Activated CD4-positive, alpha-beta memory T cell treated with anti-CD3 and anti-CD28 coated beads for 36 hours (primary cell): Measurements from ENCODE around the gene NKAPL. TPM values are rescaled to one million over a fixed set of nuclear protein-coding genes. Genes with fewer than 3 reads are reported as not detected.

ENCODE experiments used
- CTCF ChIA-PET: fragments of 350-600 bp; sonication (Branson Sonifier 250); formaldehyde crosslinking; loops from one replicate; lab custom pipeline; 2021; ENCODE audit warnings: antibody characterized with exemption, inconsistent platforms; lab: Charles Lee
- POLR2A ChIA-PET: fragments of 350-600 bp; sonication (Branson Sonifier 250); formaldehyde crosslinking; loops from one replicate; lab custom pipeline; 2021; ENCODE audit warnings: antibody characterized with exemption; lab: Charles Lee
- DNase-seq: peaks from one replicate; pipeline ENCODE4 v3.0.0-alpha.2; 2020
- H3K27ac Mint-ChIP-seq: one replicate; pipeline ENCODE4 v1.8.0; 2021; ENCODE audit warnings: mixed read lengths
- H3K27me3 Mint-ChIP-seq: one replicate; pipeline ENCODE4 v1.8.0; 2021; ENCODE audit warnings: mixed read lengths
- H3K36me3 Mint-ChIP-seq: one replicate; pipeline ENCODE4 v1.8.0; 2021; ENCODE audit warnings: mixed read lengths
- H3K4me1 Mint-ChIP-seq: one replicate; pipeline ENCODE4 v1.8.0; 2021; ENCODE audit warnings: low read depth, mixed read lengths
- H3K4me3 Mint-ChIP-seq: one replicate; pipeline ENCODE4 v1.8.0; 2021; ENCODE audit warnings: mild to moderate bottlenecking, mixed read lengths
- H3K9me3 Mint-ChIP-seq: one replicate; pipeline ENCODE4 v1.8.0; 2021; ENCODE audit warnings: mixed read lengths
- intact Hi-C: fragments of 100-400 bp; cut with micrococcal nuclease; formaldehyde crosslinking; loops from one replicate; pipeline ENCODE4 v1.15.1; 2023
- total RNA-seq, 2 experiments: library from RNA; stranded (reverse); gene quantifications; one replicate each; pipeline ENCODE4 v1.2.3, GENCODE V29; 2021

Gene NKAPL
- total RNA-seq, 2 experiments from 2014 or later = not detected

DNA sequence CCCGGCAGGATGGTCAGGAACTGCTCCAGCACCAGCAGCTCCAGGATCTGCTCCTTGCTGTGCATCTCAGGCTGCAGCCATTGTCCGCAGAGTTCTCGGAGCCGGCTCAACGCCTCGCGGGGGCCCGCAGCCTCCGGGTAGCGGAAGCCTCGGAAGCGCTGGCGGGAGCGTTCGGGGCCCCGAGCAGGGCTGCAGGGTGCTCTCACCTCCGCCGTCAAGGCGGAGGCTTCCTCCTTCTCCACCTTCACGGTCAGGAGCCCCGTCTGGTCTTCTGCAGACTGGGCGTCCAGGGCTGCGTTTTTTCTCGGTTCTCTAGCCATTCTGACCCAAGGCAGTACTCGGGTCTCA, 7.5 kb upstream of the NKAPL start:
- H3K36me3 Mint-ChIP-seq = peaks cover 6% of the 10 kb centered on the region
- peaks cover 17% of the 10 kb centered on the region for H3K4me1 Mint-ChIP-seq

DNA sequence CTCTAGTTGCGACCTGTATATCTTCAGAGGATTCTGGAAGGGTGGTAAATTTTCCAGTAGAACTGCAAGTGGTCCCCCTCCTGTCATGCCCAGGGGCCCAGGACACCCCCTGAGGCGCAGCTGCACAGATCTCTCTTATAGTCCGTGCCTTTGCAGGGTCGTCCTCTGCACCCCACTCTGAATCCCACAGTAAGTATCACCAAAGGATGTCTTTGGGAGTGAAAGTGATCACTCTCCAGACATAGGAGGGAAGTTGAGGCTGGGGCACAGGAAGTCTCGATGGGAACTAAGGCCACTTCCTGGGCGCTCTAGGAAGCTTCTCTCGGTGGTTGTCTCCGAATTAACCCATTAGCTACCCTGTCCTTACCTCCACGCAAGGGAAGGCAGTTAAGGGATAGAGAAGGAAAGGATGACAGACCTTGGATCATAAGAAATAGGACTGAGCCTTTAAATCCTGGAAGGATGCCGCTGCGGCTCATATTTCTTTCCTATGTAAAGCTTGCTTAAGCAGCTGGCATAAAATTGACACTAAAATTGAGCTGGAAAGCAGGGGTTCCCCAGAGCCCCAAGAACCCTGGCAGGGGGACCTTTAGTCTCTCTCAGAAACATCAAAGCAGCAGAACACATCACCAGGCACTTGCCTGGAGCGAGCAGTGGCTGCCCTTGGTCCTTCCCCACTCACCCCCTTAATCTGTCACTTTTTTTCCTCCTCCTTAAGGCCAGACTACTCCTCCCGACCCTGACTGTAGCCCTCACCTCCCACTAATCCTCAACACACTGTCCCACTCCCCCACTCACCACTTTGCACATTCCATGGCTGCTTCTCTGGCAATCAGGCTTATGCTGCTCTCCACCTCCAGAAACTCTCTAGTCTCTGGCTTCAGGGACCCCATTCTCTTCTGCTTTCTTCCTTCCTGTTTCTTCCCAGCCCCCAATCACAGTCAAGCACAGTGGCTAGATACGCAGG, 6.8 kb upstream of the NKAPL start, which contains the start of gene ZKSCAN4:
Gene ZKSCAN4 (minus strand): TSS at position 261 of the 967 bp plus-strand sequence. CDS start 289 bp downstream, outside the sequence.
- CTCF ChIA-PET = interaction anchor here (0.8 to 1.0 kb wide), 4 partner anchors 15 to 104 kb away, joined by 3 to 10 read pairs (median 6); partner anchors contain the start of gene ZSCAN26
- POLR2A ChIA-PET = interaction anchor here (0.5 to 1.9 kb wide), 7 partner anchors 11 to 352 kb away, joined by 3 to 12 read pairs (median 4); partner anchors contain the start of genes PGBD1, ZKSCAN8, ZSCAN16 and ZSCAN26
- Mint-ChIP-seq H3K36me3 (peaks cover 6% of the 10 kb centered on the region), H3K4me1 (peaks cover 17% of the 10 kb centered on the region), H3K9me3 (no peaks in the 10 kb centered on the region), H3K27ac (peak within 1 kb of the TSS; percentile 73), H3K4me3 (peak within 1 kb of the TSS; percentile 98), H3K27me3 (no peaks in the 10 kb centered on the region)
- intact Hi-C loops = loop anchor here (1.0 to 5.0 kb wide), 4 partner anchors 15 to 170 kb away; partner anchors contain the start of genes ZKSCAN8, ZNF165, ZSCAN12 and ZSCAN26
- peak; percentile 84 for DNase-seq

More for the DNA sequence above, 7.5 kb upstream of the NKAPL start:
- peak overlapping the region; percentile 73 for H3K27ac Mint-ChIP-seq
- intact Hi-C loops = loop anchor here (1.0 to 5.0 kb wide), 4 partner anchors 16 to 169 kb away; partner anchors contain the start of genes ZKSCAN8, ZNF165, ZSCAN12 and ZSCAN26
- CTCF ChIA-PET = interaction anchor here (0.7 to 1.0 kb wide), 2 partner anchors 15 to 105 kb away, joined by 3 to 10 read pairs; partner anchors contain the start of gene ZSCAN26
- no peaks in the 10 kb centered on the region for H3K27me3 Mint-ChIP-seq
- POLR2A ChIA-PET = interaction anchor here (0.8 to 1.9 kb wide), 3 partner anchors 12 to 111 kb away, joined by 3 to 12 read pairs (median 7); partner anchors contain the start of genes ZKSCAN8 and ZSCAN26
- H3K4me3 Mint-ChIP-seq = peak overlapping the region; percentile 98
- peak; percentile 52 for DNase-seq
- no peaks in the 10 kb centered on the region for H3K9me3 Mint-ChIP-seq

- DNase-seq = peak; percentile 43
- H3K4me3 Mint-ChIP-seq = no peak overlapping the region
- H3K9me3 Mint-ChIP-seq = no peaks in the 10 kb centered on the region
- no peaks in the 10 kb centered on the region for H3K27me3 Mint-ChIP-seq
- POLR2A ChIA-PET = interaction anchor here (1.4 kb wide), 1 partner anchor 13 kb away, joined by 5 read pairs; the partner anchor contains the start of gene ZSCAN26
- peaks cover 24% of the 10 kb centered on the region for H3K4me1 Mint-ChIP-seq
- H3K27ac Mint-ChIP-seq = no peak overlapping the region
- peaks cover 7% of the 10 kb centered on the region for H3K36me3 Mint-ChIP-seq
- CTCF ChIA-PET = no interaction called here
- intact Hi-C loops = loop anchor here (5.0 kb wide), 1 partner anchor 172 kb away; the partner anchor contains the start of gene ZNF165
Observed at GRCh38 chr6:28254121-28254519, 5.0 kb upstream of the NKAPL start.

GRCh38 chr6:28257042-28257441, 2.1 kb upstream of the NKAPL start:
- ChIA-PET POLR2A (no interaction called here), CTCF (no interaction called here)
- H3K4me1 Mint-ChIP-seq = peaks cover 14% of the 10 kb centered on the region
- DNase-seq = no peak
- peaks cover 7% of the 10 kb centered on the region for H3K36me3 Mint-ChIP-seq
- no peak overlapping the region for H3K4me3 Mint-ChIP-seq
- no peak overlapping the region for H3K27ac Mint-ChIP-seq
- peaks cover 4% of the 10 kb centered on the region for H3K27me3 Mint-ChIP-seq
- H3K9me3 Mint-ChIP-seq = no peaks in the 10 kb centered on the region
- intact Hi-C loops = no loop called here

DNA sequence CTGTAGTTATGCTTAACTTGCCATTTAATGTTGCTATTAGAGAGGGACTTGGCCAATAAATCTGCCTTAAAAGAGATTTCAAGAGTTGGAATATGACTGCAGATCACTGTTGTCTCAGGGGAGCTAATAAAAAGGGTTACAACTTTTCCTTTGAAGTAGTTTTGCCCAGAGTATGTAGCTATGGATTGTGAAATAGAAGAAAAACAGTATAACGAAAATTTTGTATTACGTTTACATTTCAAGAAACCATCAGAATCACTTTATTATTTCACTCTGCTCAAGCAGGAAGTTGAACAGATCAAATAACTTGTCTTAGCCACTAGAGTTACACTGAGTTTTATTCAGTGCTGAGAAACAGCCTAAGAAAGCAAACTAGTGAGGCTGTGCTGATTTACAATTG, 4.8 kb downstream of the NKAPL start:
- Mint-ChIP-seq H3K4me1 (peaks cover 16% of the 10 kb centered on the region), H3K27me3 (peaks cover 4% of the 10 kb centered on the region), H3K27ac (no peak overlapping the region), H3K4me3 (no peak overlapping the region), H3K9me3 (no peaks in the 10 kb centered on the region), H3K36me3 (peaks cover under 1% of the 10 kb centered on the region)
- DNase-seq = no peak
- CTCF ChIA-PET = interaction anchor here (1.0 kb wide), 1 partner anchor 92 kb away, joined by 4 read pairs; no protein-coding TSS in a partner anchor
- intact Hi-C loops = no loop called here
- POLR2A ChIA-PET = interaction anchor here (0.7 to 1.4 kb wide), 2 partner anchors 12 to 60 kb away, joined by 3 read pairs; partner anchors contain the start of gene ZKSCAN4

- intact Hi-C loops = loop anchor here (5.0 kb wide), 4 partner anchors 53 to 183 kb away; partner anchors contain the start of genes ZNF165, ZSCAN12 and ZSCAN31
- ChIA-PET CTCF (no interaction called here), POLR2A (no interaction called here)
- no peak for DNase-seq
- Mint-ChIP-seq H3K27me3 (no peaks in the 10 kb centered on the region), H3K4me1 (peaks cover 23% of the 10 kb centered on the region), H3K9me3 (no peaks in the 10 kb centered on the region), H3K36me3 (peaks cover 2% of the 10 kb centered on the region), H3K4me3 (no peak overlapping the region), H3K27ac (no peak overlapping the region)
Observed at GRCh38 chr6:28264834-28265401, 5.8 kb downstream of the NKAPL start.

- DNase-seq = no peak
- intact Hi-C loops = loop anchor here (5.0 kb wide), 4 partner anchors 54 to 184 kb away; partner anchors contain the start of genes ZNF165, ZSCAN12 and ZSCAN31
- ChIA-PET CTCF (interaction anchor here (0.7 to 2.4 kb wide), 4 partner anchors 14 to 89 kb away, joined by 3 to 13 read pairs (median 6); partner anchors contain the start of gene ZKSCAN4), POLR2A (interaction anchor here (0.8 to 2.0 kb wide), 9 partner anchors 13 to 401 kb away, joined by 3 to 12 read pairs (median 5); partner anchors contain the start of genes ZKSCAN4 and ZSCAN31)
- no peaks in the 10 kb centered on the region for H3K27me3 Mint-ChIP-seq
- no peak overlapping the region for H3K4me3 Mint-ChIP-seq
- peaks cover 36% of the 10 kb centered on the region for H3K4me1 Mint-ChIP-seq
- no peaks in the 10 kb centered on the region for H3K9me3 Mint-ChIP-seq
- no peak overlapping the region for H3K27ac Mint-ChIP-seq
- peaks cover 2% of the 10 kb centered on the region for H3K36me3 Mint-ChIP-seq
Observed at GRCh38 chr6:28266563-28266961, 7.5 kb downstream of the NKAPL start.

DNA sequence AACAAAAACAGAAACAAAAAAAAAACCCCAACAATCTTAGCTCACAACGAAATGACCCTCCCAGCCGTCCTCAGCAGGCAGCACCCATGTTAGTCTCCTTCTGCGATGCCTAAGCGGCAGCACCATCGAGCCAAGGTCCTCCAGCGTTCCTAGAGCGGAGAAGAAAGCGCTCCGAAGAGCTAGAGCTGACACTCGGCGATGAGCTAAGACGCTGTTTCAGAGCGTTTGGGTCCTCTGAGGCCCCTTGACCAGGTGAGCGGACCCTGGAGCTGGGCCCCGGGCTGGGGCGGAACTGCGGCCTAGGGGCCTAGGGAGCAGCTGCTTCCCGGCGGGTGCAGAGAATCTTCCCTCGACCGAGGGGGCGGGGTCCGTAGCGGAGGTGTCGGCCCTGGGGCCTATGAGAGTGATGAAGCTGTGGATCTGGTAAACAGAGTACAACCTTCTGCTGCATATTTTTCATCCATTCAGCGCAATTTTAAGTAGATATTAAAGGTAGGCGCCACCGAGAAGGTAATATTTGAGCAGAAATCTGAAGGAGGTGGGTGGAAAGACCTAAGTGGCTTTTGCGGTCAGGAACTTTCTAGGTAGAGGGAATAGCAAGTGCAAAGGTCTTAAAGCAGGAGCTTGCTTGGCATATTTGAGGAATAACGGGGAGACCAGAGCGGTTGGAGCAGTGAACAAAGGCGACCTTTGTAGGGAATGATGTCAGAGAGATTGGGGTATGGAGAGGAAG, 8.0 kb downstream of the NKAPL start, which contains the start of gene ZSCAN26:
Gene ZSCAN26 (plus strand): TSS at position 182 of the 733 bp plus-strand sequence. CDS start 4,777 bp downstream, outside the sequence.
- Mint-ChIP-seq H3K36me3 (peaks cover 7% of the 10 kb centered on the region), H3K4me3 (no peak within 1 kb of the TSS), H3K4me1 (peaks cover 36% of the 10 kb centered on the region), H3K27ac (no peak within 1 kb of the TSS), H3K27me3 (no peaks in the 10 kb centered on the region), H3K9me3 (no peaks in the 10 kb centered on the region)
- CTCF ChIA-PET = interaction anchor here (0.7 to 2.4 kb wide), 5 partner anchors 15 to 89 kb away, joined by 3 to 13 read pairs (median 3); partner anchors contain the start of gene ZKSCAN4
- POLR2A ChIA-PET = interaction anchor here (0.8 to 2.0 kb wide), 9 partner anchors 13 to 401 kb away, joined by 3 to 12 read pairs (median 5); partner anchors contain the start of genes ZKSCAN4 and ZSCAN31
- DNase-seq = peak; percentile 89
- intact Hi-C loops = loop anchor here (1.0 to 5.0 kb wide), 7 partner anchors 14 to 185 kb away; partner anchors contain the start of genes PGBD1, ZKSCAN4, ZNF165 and ZSCAN12

- no peak for DNase-seq
- Mint-ChIP-seq H3K9me3 (no peaks in the 10 kb centered on the region), H3K36me3 (peaks cover 13% of the 10 kb centered on the region), H3K27ac (no peak overlapping the region), H3K4me3 (no peak overlapping the region), H3K4me1 (peaks cover 36% of the 10 kb centered on the region), H3K27me3 (no peaks in the 10 kb centered on the region)
- POLR2A ChIA-PET = interaction anchor here (1.1 to 2.0 kb wide), 6 partner anchors 14 to 402 kb away, joined by 3 to 12 read pairs (median 6); partner anchors contain the start of genes ZKSCAN4 and ZSCAN31
- CTCF ChIA-PET = interaction anchor here (1.0 to 2.4 kb wide), 3 partner anchors 15 to 88 kb away, joined by 3 to 13 read pairs (median 10); partner anchors contain the start of gene ZKSCAN4
- intact Hi-C loops = loop anchor here (1.0 to 5.0 kb wide), 7 partner anchors 14 to 185 kb away; partner anchors contain the start of genes PGBD1, ZKSCAN4, ZNF165 and ZSCAN12
Observed at GRCh38 chr6:28267695-28268059, 8.6 kb downstream of the NKAPL start.

- H3K9me3 Mint-ChIP-seq = no peaks in the 10 kb centered on the region
- peak overlapping the region; percentile 80 for H3K27ac Mint-ChIP-seq
- peak; percentile 23 for DNase-seq
- intact Hi-C loops = loop anchor here (5.0 kb wide), 4 partner anchors 57 to 187 kb away; partner anchors contain the start of genes ZNF165, ZSCAN12 and ZSCAN31
- peaks cover 36% of the 10 kb centered on the region for H3K4me1 Mint-ChIP-seq
- H3K4me3 Mint-ChIP-seq = no peak overlapping the region
- peaks cover 20% of the 10 kb centered on the region for H3K36me3 Mint-ChIP-seq
- H3K27me3 Mint-ChIP-seq = no peaks in the 10 kb centered on the region
- CTCF ChIA-PET = interaction anchor here (1.3 kb wide), 1 partner anchor 12 kb away, joined by 4 read pairs; the partner anchor contains the start of gene PGBD1
- POLR2A ChIA-PET = interaction anchor here (1.9 kb wide), 1 partner anchor 17 kb away, joined by 4 read pairs; the partner anchor contains the start of gene ZKSCAN4
Observed at GRCh38 chr6:28269492-28269891, 10.4 kb downstream of the NKAPL start.
